Hepatocyte (in vitro differentiated cells): ENCODE data around the gene PHACTR1. TPM values are rescaled to one million over a fixed set of nuclear protein-coding genes. Genes with fewer than 3 reads are reported as not detected.

ENCODE experiments used
- DNase-seq: peaks from one replicate; pipeline ENCODE4 v3.0.0-alpha.2; 2016; ENCODE audit warnings: low spot score
- H2AFZ ChIP-seq: fragments of 200-600 bp; sonication (generic); 2 replicates; pipeline ENCODE4 v1.6.0; 2016; ENCODE audit warnings: antibody characterized with exemption, mild to moderate bottlenecking
- H3K27ac ChIP-seq: fragments of 200-600 bp; sonication (generic); 2 replicates; pipeline ENCODE4 v1.5.1; 2016; ENCODE audit warnings: mild to moderate bottlenecking
- H3K27me3 ChIP-seq: fragments of 200-600 bp; sonication (generic); 2 replicates; pipeline ENCODE4 v1.6.1; 2016
- H3K36me3 ChIP-seq: fragments of 200-600 bp; sonication (generic); replicated peaks from 2 replicates; pipeline ENCODE4 v1.5.1; 2016; ENCODE audit warnings: low read depth; ENCODE audit not compliant: insufficient read depth
- H3K4me1 ChIP-seq: fragments of 200-600 bp; sonication (generic); 2 replicates; pipeline ENCODE4 v1.5.1; 2016; ENCODE audit warnings: mild to moderate bottlenecking, moderate library complexity; ENCODE audit not compliant: insufficient read depth
- H3K4me2 ChIP-seq: fragments of 200-600 bp; sonication (generic); 2 replicates; pipeline ENCODE4 v1.6.0; 2016
- H3K4me3 ChIP-seq: fragments of 200-600 bp; sonication (generic); 2 replicates; pipeline ENCODE4 v1.5.1; 2016; ENCODE audit warnings: mild to moderate bottlenecking
- H3K79me2 ChIP-seq: fragments of 200-600 bp; sonication (generic); 2 replicates; pipeline ENCODE4 v1.6.0; 2017; ENCODE audit warnings: mild to moderate bottlenecking
- H3K9me2 ChIP-seq: fragments of 200-600 bp; sonication (generic); replicated peaks from 2 replicates; pipeline ENCODE4 v1.6.0; 2017; ENCODE audit warnings: mild to moderate bottlenecking; ENCODE audit not compliant: insufficient read depth
- H3K9me3 ChIP-seq: fragments of 200-600 bp; sonication (generic); 2 replicates; pipeline ENCODE4 v1.5.1; 2016; ENCODE audit warnings: low read depth, mild to moderate bottlenecking
- H4K20me1 ChIP-seq: fragments of 200-600 bp; sonication (generic); 2 replicates; pipeline ENCODE4 v1.6.0; 2016; ENCODE audit warnings: mild to moderate bottlenecking; ENCODE audit not compliant: insufficient read depth, poor library complexity, severe bottlenecking
- CTCF ChIP-seq: fragments of 200-600 bp; sonication (generic); IDR thresholded peaks from 2 replicates; pipeline ENCODE4 v1.5.1; 2016; ENCODE audit warnings: antibody characterized with exemption, mild to moderate bottlenecking; ENCODE audit not compliant: poor library complexity
- EZH2 ChIP-seq: fragments of 200-600 bp; sonication (generic); IDR thresholded peaks from 2 replicates; pipeline ENCODE4 v1.6.1; 2016; ENCODE audit warnings: antibody characterized with exemption, mild to moderate bottlenecking, borderline replicate concordance
- EZH2phosphoT487 ChIP-seq: fragments of 200-600 bp; sonication (generic); IDR thresholded peaks from one replicate; pipeline ENCODE4 v1.6.1; 2018; ENCODE audit warnings: antibody characterized with exemption, mild to moderate bottlenecking, low read depth, moderate library complexity; ENCODE audit not compliant: unreplicated experiment, severe bottlenecking
- WGBS: methylation state at CpG from one replicate; pipeline ENCODE4 v1.1.6; 2016; ENCODE audit warnings: low lambda C conversion rate; ENCODE audit errors: missing lambda C conversion rate; 5-methylcytosine and 5-hydroxymethylcytosine counted together
- polyA plus RNA-seq: library from polyadenylated mRNA; unstranded; fragments of >200 nt; fragmentation: Nextera tagmentation; extraction: Ambion mirVana; gene quantifications from 2 replicates; pipeline ENCODE4 v1.2.1, GENCODE V29; 2016
- total RNA-seq: library from RNA; depleted of rRNA; stranded (reverse); fragments of >200 nt; gene quantifications from 2 replicates; pipeline ENCODE4 v1.2.3, GENCODE V29; 2014

Gene PHACTR1
- total and polyA plus RNA-seq, 2 experiments from 2014 or later: 3.0 to 4.3 TPM

DNA sequence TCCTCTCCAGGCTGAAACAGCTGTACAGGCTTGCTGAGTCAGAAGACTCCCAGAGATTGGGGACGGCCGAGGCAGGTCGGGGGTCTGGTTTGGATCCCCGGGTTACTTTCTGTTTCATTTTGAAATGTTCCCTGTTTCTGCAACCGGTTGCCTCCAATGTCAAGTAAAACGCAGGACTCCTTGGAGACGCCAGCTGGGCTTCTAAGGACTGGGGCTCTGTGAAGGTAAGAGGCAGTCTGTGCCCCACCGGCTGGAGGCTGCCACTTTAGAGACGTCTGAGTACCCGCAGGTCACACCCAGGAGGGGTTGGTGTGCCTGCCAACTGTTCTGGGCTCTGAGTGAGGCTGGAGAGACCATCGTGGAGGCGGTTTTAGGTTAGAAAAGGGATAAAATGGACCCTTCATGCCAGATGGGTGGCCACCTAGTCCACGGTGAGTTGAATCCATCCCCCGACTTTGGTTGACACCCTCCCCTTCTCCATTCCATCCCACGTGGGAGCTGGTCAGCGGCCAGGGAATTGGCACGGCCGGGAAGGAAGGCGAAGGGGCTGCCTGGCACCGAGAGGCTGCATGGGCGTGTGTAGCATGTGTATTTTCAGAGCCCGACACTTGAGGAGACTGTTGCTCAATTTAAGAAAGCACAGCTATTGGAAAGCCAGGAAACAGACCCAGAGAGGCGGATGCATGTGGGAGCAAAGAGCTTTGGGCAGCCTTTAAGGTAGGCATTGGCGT lies 240.9 kb downstream of the PHACTR1 start:
- H3K36me3 ChIP-seq: no peaks in the 10 kb centered on the region
- TF ChIP-seq CTCF (peak; percentile 29), EZH2phosphoT487 (no peak), EZH2 (no peak)
- H3K27me3 ChIP-seq: peaks cover 37% of the 10 kb centered on the region
- peak overlapping the region; percentile 89 for H3K4me2 ChIP-seq
- H3K4me1 ChIP-seq: peaks cover 9% of the 10 kb centered on the region
- peak overlapping the region; percentile 91 for H2AFZ ChIP-seq
- no peaks in the 10 kb centered on the region for H4K20me1 ChIP-seq
- 4% methylated on average over 24 of the region's 24 CpGs for WGBS
- H3K9me3 ChIP-seq: no peaks in the 10 kb centered on the region
- no peaks in the 10 kb centered on the region for H3K79me2 ChIP-seq
- peak; percentile 69 for DNase-seq
- H3K4me3 ChIP-seq: peak overlapping the region; percentile 59
- H3K9me2 ChIP-seq: no peaks in the 10 kb centered on the region
- peak overlapping the region; percentile 57 for H3K27ac ChIP-seq

GRCh38 chr6:12958052-12958706 lies 241.6 kb downstream of the PHACTR1 start:
- TF ChIP-seq CTCF: no peak
- no peak for TF ChIP-seq EZH2phosphoT487
- no peak for TF ChIP-seq EZH2
- Histone ChIP-seq H3K4me1 (peaks cover 9% of the 10 kb centered on the region), H3K27ac (peak overlapping the region; percentile 57), H3K4me3 (peak overlapping the region; percentile 59), H2AFZ (peak overlapping the region; percentile 91), H3K9me2 (no peaks in the 10 kb centered on the region), H3K4me2 (peak overlapping the region; percentile 89), H3K9me3 (no peaks in the 10 kb centered on the region), H3K27me3 (peaks cover 37% of the 10 kb centered on the region), H3K79me2 (no peaks in the 10 kb centered on the region), H3K36me3 (no peaks in the 10 kb centered on the region), H4K20me1 (no peaks in the 10 kb centered on the region)
- peak; percentile 6 for DNase-seq
- WGBS: 12% methylated on average over 9 of the region's 9 CpGs

- Histone ChIP-seq H4K20me1 (no peaks in the 10 kb centered on the region), H3K27me3 (peaks cover 26% of the 10 kb centered on the region), H3K36me3 (no peaks in the 10 kb centered on the region), H3K9me2 (no peaks in the 10 kb centered on the region), H3K4me2 (no peak overlapping the region), H3K27ac (no peak overlapping the region), H3K4me3 (no peak overlapping the region), H3K4me1 (peaks cover 9% of the 10 kb centered on the region), H3K9me3 (no peaks in the 10 kb centered on the region), H3K79me2 (no peaks in the 10 kb centered on the region), H2AFZ (no peak overlapping the region)
- DNase-seq: no peak
- 94% methylated on average over 4 of the region's 4 CpGs for WGBS
- TF ChIP-seq EZH2: no peak
- no peak for TF ChIP-seq EZH2phosphoT487
- TF ChIP-seq CTCF: no peak
These were observed 245.2 kb downstream of the PHACTR1 start for GRCh38 chr6:12961761-12962160.
